D721Med (cell line): ENCODE measurements around the gene GRB7.

Experiments
- DNase-seq: peaks from one replicate; pipeline ENCODE4 v3.0.0; 2011; ENCODE audit warnings: low spot score; ENCODE audit not compliant: insufficient read length
- FAIRE-seq: peaks from 2 replicates; lab custom pipeline; 2011; peaks lifted over from hg19 to GRCh38; lab: Jason Lieb, UNC
- TF ChIP-seq, protein P1 (sequence below): IDR thresholded peaks from 2 replicates; pipeline ENCODE4 v1.5.1; 2012; ENCODE audit warnings: mild to moderate bottlenecking, control low read depth; ENCODE audit not compliant: insufficient read depth; ENCODE audit errors: missing control alignments

The GRB7 gene

DNA sequence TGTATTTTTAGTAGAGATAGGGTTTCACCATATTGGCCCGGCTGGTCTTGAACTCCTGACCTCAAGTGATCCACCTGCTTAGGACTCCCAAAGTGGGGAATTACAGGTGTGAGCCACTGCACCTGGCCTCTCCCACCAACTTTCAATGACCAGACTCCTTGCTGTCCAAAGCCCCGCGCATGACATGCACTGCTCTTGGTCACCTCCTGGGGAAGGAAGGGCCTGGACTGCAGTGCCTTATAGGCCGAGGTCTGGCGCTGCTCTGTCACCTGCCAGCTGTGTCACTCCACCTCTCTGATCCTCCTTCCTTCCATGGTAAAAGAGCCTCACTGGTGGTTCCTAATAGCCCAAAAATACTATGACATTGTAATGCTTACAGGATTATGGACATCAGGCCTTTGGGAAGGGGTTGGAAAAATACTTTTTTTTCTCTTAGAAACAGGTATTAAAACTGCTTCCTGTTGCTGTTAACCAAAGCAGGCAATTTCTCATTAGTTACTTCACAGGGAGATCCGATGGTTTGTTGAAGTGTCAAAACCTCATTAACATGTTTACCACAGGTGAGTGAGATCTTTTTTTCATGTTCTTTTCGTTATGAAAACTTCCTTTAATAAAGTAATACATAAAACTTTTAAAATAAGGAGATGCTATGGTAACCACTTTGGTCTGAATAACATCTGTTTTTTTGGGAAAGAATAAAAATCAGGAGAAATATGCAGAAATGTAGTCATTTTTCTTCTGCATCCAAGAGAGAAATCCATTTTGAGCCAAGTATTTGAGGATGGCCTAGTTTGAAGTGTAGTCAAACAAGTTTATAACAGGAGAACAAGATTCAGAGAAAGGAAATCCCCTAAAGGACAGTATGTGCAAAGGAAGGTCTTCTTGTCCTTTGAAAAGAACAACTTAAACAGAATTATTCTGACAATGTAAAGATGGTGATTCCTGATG is 35.5 kb downstream of the GRB7 start:
- no peak for DNase-seq
- no peak for FAIRE-seq
- TF ChIP-seq, protein P1, sequence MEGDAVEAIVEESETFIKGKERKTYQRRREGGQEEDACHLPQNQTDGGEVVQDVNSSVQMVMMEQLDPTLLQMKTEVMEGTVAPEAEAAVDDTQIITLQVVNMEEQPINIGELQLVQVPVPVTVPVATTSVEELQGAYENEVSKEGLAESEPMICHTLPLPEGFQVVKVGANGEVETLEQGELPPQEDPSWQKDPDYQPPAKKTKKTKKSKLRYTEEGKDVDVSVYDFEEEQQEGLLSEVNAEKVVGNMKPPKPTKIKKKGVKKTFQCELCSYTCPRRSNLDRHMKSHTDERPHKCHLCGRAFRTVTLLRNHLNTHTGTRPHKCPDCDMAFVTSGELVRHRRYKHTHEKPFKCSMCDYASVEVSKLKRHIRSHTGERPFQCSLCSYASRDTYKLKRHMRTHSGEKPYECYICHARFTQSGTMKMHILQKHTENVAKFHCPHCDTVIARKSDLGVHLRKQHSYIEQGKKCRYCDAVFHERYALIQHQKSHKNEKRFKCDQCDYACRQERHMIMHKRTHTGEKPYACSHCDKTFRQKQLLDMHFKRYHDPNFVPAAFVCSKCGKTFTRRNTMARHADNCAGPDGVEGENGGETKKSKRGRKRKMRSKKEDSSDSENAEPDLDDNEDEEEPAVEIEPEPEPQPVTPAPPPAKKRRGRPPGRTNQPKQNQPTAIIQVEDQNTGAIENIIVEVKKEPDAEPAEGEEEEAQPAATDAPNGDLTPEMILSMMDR = no peak

DNA sequence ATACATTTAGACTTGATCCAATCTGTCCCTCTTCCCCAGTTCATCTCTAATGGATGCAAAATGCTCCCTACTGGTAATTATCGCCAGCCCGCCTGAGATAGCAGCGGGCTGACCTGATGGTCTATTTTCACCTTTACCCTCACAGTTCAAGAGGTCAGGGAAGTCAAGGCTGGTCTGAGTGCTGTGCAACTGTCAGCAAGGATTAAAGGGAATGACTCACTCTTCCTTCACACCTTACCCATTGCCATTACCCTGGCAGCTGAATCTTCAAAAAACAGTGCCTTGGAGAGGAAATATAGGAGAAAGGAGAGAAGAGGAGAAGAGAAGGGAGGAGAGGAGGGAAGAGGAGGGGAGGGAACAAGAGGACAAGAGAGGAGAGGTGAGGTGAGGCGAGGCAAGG is 36.3 kb downstream of the GRB7 start:
- TF ChIP-seq, protein P1 = no peak
- DNase-seq = no peak
- no peak for FAIRE-seq

DNA sequence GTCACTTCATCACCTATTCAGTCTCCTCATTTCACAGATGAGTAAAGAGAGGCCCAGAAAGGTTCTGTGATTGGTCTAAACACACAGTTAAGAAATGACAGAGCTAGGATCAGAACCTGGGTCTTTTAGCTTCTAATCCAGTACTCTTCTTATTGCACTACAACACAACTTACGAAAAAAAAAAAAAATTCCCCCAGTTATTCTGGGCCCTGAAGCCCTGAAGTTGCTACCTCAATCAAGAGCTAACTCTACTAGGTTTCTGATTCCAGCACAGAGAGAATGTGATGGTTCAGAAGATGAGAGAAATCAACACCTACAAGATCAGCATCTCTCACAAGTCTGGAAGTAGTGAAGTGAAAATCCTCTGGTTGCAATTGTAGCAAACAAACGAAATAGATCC is 37.3 kb downstream of the GRB7 start:
- no peak for DNase-seq
- TF ChIP-seq, protein P1 = no peak
- FAIRE-seq = no peak

DNA sequence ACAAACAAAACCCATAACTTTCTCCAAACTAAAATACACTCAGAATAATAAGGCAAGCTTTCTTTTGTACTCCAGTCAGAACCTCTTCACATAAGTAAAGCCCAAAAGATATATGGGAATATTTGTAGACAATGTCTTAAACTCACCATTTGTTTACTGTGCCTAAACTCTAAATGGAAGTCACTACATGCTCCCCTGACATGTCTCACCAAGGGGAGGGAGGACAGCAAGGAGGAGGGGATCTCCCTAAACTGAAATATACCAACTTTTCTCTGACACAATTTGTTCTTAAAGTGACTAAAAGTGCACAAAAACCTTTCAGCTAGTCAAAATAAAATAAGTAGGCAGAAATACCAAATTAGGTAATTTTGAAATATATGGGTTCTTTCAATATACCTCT is 38.5 kb downstream of the GRB7 start:
- TF ChIP-seq, protein P1 = no peak
- DNase-seq = no peak
- no peak for FAIRE-seq

DNA sequence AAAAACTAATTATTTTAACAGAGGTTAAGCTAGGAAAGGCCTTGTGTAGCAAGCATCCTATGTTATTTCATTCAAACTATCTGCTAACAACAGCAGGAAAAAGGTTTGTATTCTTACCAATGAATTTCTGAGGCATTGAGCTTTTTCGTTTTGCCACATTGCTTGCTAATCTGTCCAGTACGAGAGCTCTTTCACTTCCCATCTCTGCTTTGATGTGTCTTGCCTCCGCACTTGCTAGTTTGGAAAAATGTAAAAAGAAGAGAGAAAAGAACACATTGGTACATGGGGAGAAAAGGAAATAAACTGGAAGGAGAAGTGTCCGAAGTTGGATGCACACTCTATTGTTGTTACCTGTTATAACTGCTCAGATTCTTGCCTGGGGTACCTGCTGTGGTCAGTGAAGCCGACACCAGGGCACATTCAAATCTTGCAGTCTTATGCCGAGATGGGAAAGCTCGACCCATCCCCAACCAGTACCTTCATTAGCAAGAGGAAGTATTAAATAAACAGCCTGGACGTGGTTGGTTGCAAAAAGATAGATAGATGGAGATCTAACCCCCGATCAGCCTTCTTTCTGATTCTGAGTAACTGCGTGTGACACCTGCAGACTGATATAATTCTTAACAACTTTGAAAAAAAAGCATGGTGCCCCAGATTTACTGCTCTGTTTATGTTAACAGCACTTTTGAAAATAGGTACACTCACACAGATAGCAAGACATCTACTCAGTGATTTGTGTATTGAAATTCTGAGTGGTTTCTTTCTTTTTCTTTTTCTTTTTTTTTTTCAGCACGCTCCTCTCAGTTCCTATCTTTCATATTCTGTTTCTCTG is 40.0 kb downstream of the GRB7 start:
- TF ChIP-seq, protein P1 = no peak
- DNase-seq (no peak), FAIRE-seq (no peak)

DNA sequence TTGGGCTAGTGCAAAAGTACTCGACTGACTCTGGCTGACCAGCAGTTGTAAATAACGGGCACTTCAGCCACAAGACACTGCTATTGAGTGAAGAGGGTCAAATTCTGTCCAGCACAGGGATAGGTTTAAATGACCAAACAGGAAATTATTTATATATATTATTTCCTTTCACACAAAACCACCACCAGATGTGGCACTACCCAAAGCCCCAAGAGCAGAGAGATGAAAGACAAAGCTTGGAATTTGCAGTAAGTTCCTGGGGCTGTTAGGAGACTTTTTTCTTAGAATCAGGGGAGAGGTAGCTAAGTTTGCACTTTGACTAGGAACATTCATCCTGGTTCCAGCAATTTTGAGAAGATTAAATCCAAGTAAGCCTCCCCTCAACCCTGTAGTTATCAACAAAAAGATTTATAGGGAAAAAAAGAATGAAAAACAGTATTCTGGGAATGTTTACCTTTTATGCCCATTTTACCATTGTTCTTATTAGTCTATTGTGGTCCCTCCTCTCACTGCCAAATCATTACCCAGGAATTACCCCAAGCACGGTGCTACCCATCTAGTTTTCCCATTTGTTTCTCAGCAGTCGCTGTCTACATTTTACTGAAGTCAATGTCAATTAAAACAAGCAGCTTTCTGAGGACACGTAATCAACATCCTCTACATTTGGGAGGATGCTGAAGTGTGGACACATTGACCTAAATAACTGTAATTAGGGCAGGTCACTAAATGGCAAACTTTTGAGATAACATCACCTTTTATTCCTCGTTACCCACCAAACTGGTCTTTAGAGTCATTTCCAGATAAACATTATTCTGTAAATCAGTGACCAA is 43.5 kb downstream of the GRB7 start:
- TF ChIP-seq, protein P1 = no peak
- FAIRE-seq = no peak
- DNase-seq = no peak
